Keratinocyte (primary cell): Measurements from ENCODE around the gene SEC16B. TPM values are rescaled to one million over a fixed set of nuclear protein-coding genes. Genes with fewer than 3 reads are reported as not detected.

ENCODE experiments used
- DNase-seq: peaks from one replicate; pipeline ENCODE4 v3.0.0-alpha.2; 2011; ENCODE audit warnings: low read depth, missing footprints, low spot score
- FAIRE-seq: peaks from 2 replicates; lab custom pipeline; 2011; peaks lifted over from hg19 to GRCh38; lab: Jason Lieb, UNC
- H2AFZ ChIP-seq: 2 replicates; pipeline ENCODE4 v1.6.0; 2012; ENCODE audit warnings: low read length, control low read depth, inconsistent platforms; ENCODE audit not compliant: control insufficient read depth
- H3K27ac ChIP-seq: 2 replicates; pipeline ENCODE4 v1.5.1; 2011; ENCODE audit warnings: low read length; ENCODE audit not compliant: control insufficient read depth, insufficient read depth
- H3K27me3 ChIP-seq: 3 replicates; pipeline ENCODE4 v1.6.0; 2011; ENCODE audit warnings: low read length; ENCODE audit not compliant: control insufficient read depth, insufficient read depth; ENCODE audit errors: extremely low read depth
- H3K36me3 ChIP-seq, 2 experiments: 2 replicates in 1 of 2; 3 replicates in 1 of 2; pipeline ENCODE4 v1.5.1; 2011; ENCODE audit warnings: low read length in 2 of 2, mild to moderate bottlenecking in 1 of 2; ENCODE audit not compliant: control insufficient read depth in 2 of 2, insufficient read depth in 2 of 2; ENCODE audit errors: extremely low read depth in 1 of 2
- H3K4me1 ChIP-seq: 3 replicates; pipeline ENCODE4 v1.5.1; 2011; ENCODE audit warnings: low read length; ENCODE audit not compliant: control insufficient read depth, insufficient read depth; ENCODE audit errors: extremely low read depth
- H3K4me2 ChIP-seq: 3 replicates; pipeline ENCODE4 v1.6.0; 2011; ENCODE audit warnings: low read depth, low read length; ENCODE audit not compliant: control insufficient read depth, insufficient read depth; ENCODE audit errors: extremely low read depth
- H3K4me3 ChIP-seq, 3 experiments: fragments of 200-600 bp in 1 of 3; sonication (generic) in 1 of 3; 2 replicates in 2 of 3; 3 replicates in 1 of 3; pipeline ENCODE4 v1.5.1; 2011 to 2016; ENCODE audit warnings: low read length in 3 of 3, mild to moderate bottlenecking in 3 of 3, control low read depth in 2 of 3, inconsistent platforms in 1 of 3, low read depth in 1 of 3, mixed read lengths in 1 of 3, mixed run types in 1 of 3, moderate library complexity in 1 of 3; ENCODE audit not compliant: control insufficient read depth in 2 of 3, insufficient read depth in 2 of 3; ENCODE audit errors: extremely low read depth in 1 of 3
- H3K79me2 ChIP-seq: 2 replicates; pipeline ENCODE4 v1.6.0; 2012; ENCODE audit warnings: low read length; ENCODE audit not compliant: control insufficient read depth, insufficient read depth
- H3K9ac ChIP-seq: 3 replicates; pipeline ENCODE4 v1.6.0; 2011; ENCODE audit warnings: low read length; ENCODE audit not compliant: control insufficient read depth, insufficient read depth; ENCODE audit errors: extremely low read depth
- H3K9me1 ChIP-seq: 3 replicates; pipeline ENCODE4 v1.6.0; 2011; ENCODE audit warnings: low read length; ENCODE audit not compliant: control insufficient read depth, insufficient read depth; ENCODE audit errors: extremely low read depth
- H3K9me3 ChIP-seq: 2 replicates; pipeline ENCODE4 v1.5.1; 2012; ENCODE audit warnings: low read depth, low read length; ENCODE audit not compliant: control insufficient read depth
- H4K20me1 ChIP-seq: 3 replicates; pipeline ENCODE4 v1.6.0; 2011; ENCODE audit warnings: low read length; ENCODE audit not compliant: control insufficient read depth, insufficient read depth; ENCODE audit errors: extremely low read depth
- CTCF ChIP-seq, 3 experiments: IDR thresholded peaks in 1 of 3; conservative IDR thresholded peaks in 1 of 3; optimal IDR thresholded peaks in 1 of 3; 2 replicates in 2 of 3; 3 replicates in 1 of 3; pipeline versions ENCODE3 to v1.5.1; 2011; ENCODE audit warnings: low read length in 3 of 3, mild to moderate bottlenecking in 3 of 3, moderate library complexity in 2 of 3, control low read depth in 1 of 3, inconsistent platforms in 1 of 3; ENCODE audit not compliant: insufficient read depth in 2 of 3; ENCODE audit errors: extremely low read depth in 1 of 3
- EZH2 ChIP-seq: IDR thresholded peaks from one replicate; pipeline ENCODE4 v1.6.1; 2012; ENCODE audit warnings: inconsistent platforms, mild to moderate bottlenecking, low read length, moderate library complexity
- dilution Hi-C: fragments of 300-500 bp; cut with MboI; formaldehyde crosslinking; loops from one replicate; pipeline ENCODE4 v1.7.0; 2020; ENCODE audit warnings: low sequenced_read_pairs; ENCODE audit not compliant: extremely low pct_ligation_motif_present
- polyA plus RNA-seq, 5 experiments: library from polyadenylated mRNA; depleted of rRNA in 3 of 5; stranded (reverse) in 3 of 5; stranded (forward) in 1 of 5; unstranded in 1 of 5; fragments of >200 nt; gene quantifications; 1 replicate in 1 of 5; 2 replicates in 3 of 5; 3 replicates in 1 of 5; pipeline versions ENCODE4 v1.2.1 to v1.2.3, GENCODE V29; 2011 to 2012; ENCODE audit warnings: missing spikeins in 2 of 5, low read depth in 1 of 5, low replicate concordance in 1 of 5

Gene SEC16B
- polyA plus RNA-seq, 1 donor (not counting 4 experiments of a cell fraction or from before 2014, with no cell fraction given) = 1.2 TPM

- H3K79me2 ChIP-seq = no peaks in the 10 kb centered on the region
- dilution Hi-C loops = no loop called here
- no peak overlapping the region for H2AFZ ChIP-seq
- H3K9ac ChIP-seq = no peak overlapping the region
- no peak overlapping the region for H3K4me2 ChIP-seq
- TF ChIP-seq EZH2 = no peak
- TF ChIP-seq CTCF (optimal IDR thresholded peaks at IDR 0.05 in 1 of 3, IDR thresholded peaks at IDR 0.05 in 1 of 3, conservative IDR thresholded peaks at IDR 0.05 in 1 of 3; ENCODE audit: extremely low read depth in 1 of 3, insufficient read depth in 2 of 3, low read length in 3 of 3) = no peak
- no peaks in the 10 kb centered on the region for H3K9me1 ChIP-seq
- no peaks in the 10 kb centered on the region for H3K27me3 ChIP-seq
- H3K4me3 ChIP-seq = no peak overlapping the region
- peaks cover 11% of the 10 kb centered on the region for H3K4me1 ChIP-seq
- no peaks in the 10 kb centered on the region for H3K36me3 ChIP-seq
- DNase-seq = no peak
- no peaks in the 10 kb centered on the region for H3K9me3 ChIP-seq
- H3K27ac ChIP-seq = no peak overlapping the region
- FAIRE-seq = no peak
- no peaks in the 10 kb centered on the region for H4K20me1 ChIP-seq
Measured at GRCh38 chr1:177922209-177922608, 47.6 kb downstream of the SEC16B start.

GRCh38 chr1:177921590-177921989 is 48.3 kb downstream of the SEC16B start:
- TF ChIP-seq CTCF (optimal IDR thresholded peaks at IDR 0.05 in 1 of 3, IDR thresholded peaks at IDR 0.05 in 1 of 3, conservative IDR thresholded peaks at IDR 0.05 in 1 of 3; ENCODE audit: extremely low read depth in 1 of 3, insufficient read depth in 2 of 3, low read length in 3 of 3) (no peak), EZH2 (no peak)
- Histone ChIP-seq H3K9me3 (no peaks in the 10 kb centered on the region), H2AFZ (no peak overlapping the region), H3K4me1 (peaks cover 5% of the 10 kb centered on the region), H3K9me1 (no peaks in the 10 kb centered on the region), H3K4me3 (no peak overlapping the region), H3K27ac (no peak overlapping the region), H3K36me3 (no peaks in the 10 kb centered on the region), H3K79me2 (no peaks in the 10 kb centered on the region), H3K9ac (no peak overlapping the region), H3K27me3 (no peaks in the 10 kb centered on the region), H4K20me1 (no peaks in the 10 kb centered on the region), H3K4me2 (no peak overlapping the region)
- DNase-seq = no peak
- dilution Hi-C loops = no loop called here
- no peak for FAIRE-seq
